ENCODE results near the gene EGR1.
"Not testable (repeated sequence)": the region's sequence is repeated elsewhere in the genome, so short reads cannot be mapped to it uniquely, and the experiment has no call there.

GRCh38 chr5:138473151-138473550, 7.9 kb downstream of the EGR1 start:
- not testable (repeated sequence) for TF ChIP-seq CTCF, POLR2A, POLR2AphosphoS5 (IDR thresholded peaks at IDR 0.05)
